SW 1271 (cell line): ENCODE measurements around the gene PRAMEF17.
"Not testable (repeated sequence)": the region's sequence is repeated elsewhere in the genome, so short reads cannot be mapped to it uniquely, and the experiment has no call there.

Experiments
- DNase-seq, 2 experiments: peaks; one replicate each; lab custom pipeline; 2025; lab: John Stamatoyannopoulos, UW

PRAMEF17 gene

DNA sequence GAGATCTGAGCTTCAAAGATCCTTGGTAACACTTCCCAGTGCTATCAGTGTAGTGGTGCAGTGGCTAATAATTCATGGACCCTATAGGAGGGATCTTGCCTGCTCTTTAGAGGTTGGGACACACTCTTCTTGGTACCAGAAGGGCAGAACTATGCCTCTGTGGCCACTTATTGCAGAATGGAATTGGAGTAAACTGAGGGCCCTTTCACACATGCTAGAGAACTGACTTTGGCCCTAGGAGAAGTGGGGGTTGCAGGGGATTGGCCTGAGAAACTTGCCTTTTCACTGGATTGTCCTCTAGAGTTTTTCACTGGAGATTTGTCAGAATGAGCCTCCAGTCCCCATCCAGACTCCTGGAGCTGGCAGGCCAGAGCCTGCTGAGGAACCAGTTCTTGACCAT lies at the start of gene PRAMEF17:
TSS of gene PRAMEF17 (plus strand) at position 301 of the 400 bp plus-strand sequence. CDS start at position 327, 26 bp downstream.
- not testable (repeated sequence) for DNase-seq

DNA sequence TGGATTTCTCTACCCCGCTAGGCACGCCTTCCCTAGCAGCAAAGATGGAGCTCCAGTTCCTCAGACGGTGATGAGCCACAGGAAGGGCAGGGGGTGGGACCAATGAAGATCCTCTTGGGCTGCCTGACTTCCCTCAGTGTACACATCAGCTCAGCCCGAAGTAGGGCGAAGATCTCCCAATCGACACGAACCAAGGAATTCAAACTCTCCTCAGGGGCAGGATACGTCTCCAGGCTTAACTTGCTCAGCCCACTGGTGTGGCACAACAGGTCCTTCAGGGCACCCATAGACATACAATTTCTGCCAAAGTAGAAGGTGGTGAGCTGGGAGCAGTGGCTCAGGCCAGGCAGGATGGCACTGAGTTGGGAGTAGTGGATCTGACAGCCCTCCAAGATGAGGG lies 46.9 kb upstream of the PRAMEF17 start:
- not testable (repeated sequence) for DNase-seq

GRCh38 chr1:13347034-13347433 lies 42.4 kb upstream of the PRAMEF17 start, which contains the start of gene PRAMEF14:
Gene PRAMEF14 (minus strand): TSS chr1:13347134. CDS start chr1:13345314, 1,820 bp downstream.
- DNase-seq = not testable (repeated sequence)

DNA sequence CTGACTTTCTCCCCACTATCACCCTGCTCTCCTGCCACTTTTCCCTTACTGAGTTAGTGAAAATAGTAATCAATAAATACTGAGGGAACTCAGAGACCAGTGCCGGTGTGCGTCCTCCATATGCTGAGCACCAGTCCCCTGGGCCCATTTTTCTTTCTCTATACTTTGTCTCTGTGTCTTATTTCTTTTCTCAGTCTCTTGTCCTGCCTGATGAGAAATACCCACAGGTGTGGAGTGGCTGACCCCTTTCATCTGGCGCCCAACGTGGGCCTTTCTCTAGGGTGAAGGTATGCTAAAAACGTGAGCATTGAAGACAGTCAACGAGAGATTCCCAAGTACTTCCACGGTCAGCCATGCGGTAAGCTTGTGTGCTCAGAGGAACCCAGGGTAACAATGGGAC lies 36.0 kb upstream of the PRAMEF17 start:
- not testable (repeated sequence) for DNase-seq

DNA sequence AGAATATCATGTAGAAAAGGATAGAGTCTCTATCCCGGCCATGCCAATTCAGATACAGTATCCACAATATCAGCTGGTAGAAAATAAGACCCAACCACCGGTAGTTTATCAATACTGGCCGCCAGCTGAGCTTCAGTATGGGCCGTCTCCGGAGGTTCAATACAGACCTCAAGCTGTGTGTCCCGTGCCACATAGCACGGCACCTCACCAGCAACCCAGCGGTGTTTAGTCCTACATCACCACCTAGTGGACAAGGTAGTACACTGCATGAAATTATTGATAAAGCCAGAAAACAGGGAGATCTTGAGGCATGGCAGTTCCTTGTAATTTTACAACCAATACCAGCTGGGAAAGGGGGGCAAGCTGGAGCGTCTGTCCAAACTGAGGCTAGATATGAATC lies 35.0 kb upstream of the PRAMEF17 start:
- not testable (repeated sequence) for DNase-seq

- DNase-seq = peak in 1 of 2 experiments; percentile 43
These were observed 32.7 kb upstream of the PRAMEF17 start for GRCh38 chr1:13356774-13357173.

DNA sequence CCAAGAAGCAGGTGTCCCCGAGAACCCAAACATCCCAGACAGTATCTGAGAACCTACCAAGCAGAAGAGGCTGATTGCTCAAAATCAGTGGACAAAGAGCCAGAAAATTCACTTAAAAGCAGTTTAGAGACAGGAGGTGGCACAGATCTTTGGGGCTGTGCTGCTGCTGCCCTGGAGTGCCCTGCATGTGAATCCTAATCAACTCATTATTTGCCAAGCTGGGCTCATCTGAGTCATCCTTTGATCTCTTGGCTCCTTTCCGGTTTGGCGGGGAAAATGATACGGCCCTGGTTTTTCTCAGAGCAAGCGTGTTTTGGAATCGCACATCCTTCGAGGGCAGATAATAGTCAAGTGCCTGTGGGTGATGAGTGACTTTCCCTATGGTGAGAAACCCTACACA lies 27.1 kb upstream of the PRAMEF17 start:
- not testable (repeated sequence) for DNase-seq

- DNase-seq = not testable (repeated sequence)
These were observed 24.5 kb upstream of the PRAMEF17 start for GRCh38 chr1:13364928-13365327.

GRCh38 chr1:13366536-13366935 lies 22.9 kb upstream of the PRAMEF17 start:
- not testable (repeated sequence) for DNase-seq

GRCh38 chr1:13368544-13368943 lies 20.9 kb upstream of the PRAMEF17 start:
- DNase-seq = not testable (repeated sequence)

GRCh38 chr1:13378983-13379382 lies 10.4 kb upstream of the PRAMEF17 start:
- not testable (repeated sequence) for DNase-seq

DNA sequence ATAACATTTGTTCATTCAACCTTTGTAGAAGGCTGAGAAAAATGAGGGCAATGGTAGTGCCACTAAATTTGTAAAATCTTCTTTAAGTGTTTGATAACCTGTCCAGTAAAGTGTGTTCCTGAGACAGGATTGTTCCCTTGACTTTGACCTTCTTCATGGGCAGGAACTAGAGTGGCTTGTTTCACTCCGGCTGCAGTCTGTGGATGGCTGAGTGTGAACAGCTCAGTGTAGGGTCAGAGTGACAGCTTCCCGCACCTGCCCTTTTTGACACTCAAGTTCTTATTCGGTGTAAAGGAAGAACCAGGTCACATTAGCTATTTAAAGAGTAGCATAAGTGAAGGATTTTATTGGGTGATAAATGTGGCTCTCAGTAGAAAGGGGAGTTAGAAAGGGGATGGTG lies 9.1 kb upstream of the PRAMEF17 start:
- DNase-seq = not testable (repeated sequence)

DNA sequence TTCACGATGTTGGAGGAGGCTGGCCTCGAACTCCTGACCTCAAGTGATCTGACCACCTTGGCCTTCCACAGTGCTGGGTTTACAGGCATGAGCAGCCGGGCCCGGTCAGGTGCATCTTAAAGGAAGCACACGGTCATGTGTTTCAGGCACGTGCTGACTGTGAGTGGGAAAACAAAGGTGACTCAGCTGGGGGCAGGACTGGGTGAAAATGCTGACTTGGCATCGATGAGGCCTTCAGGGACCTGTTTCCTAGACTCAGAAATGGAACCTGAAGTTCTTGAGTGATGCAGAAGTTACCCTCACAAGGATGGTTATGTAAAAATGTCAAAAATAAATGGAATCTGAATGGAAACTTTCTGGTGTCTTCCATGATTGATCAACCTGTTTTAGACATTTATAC lies 3.6 kb downstream of the PRAMEF17 start:
- not testable (repeated sequence) for DNase-seq

GRCh38 chr1:13394761-13395160 lies 5.3 kb downstream of the PRAMEF17 start:
- DNase-seq = not testable (repeated sequence)

DNA sequence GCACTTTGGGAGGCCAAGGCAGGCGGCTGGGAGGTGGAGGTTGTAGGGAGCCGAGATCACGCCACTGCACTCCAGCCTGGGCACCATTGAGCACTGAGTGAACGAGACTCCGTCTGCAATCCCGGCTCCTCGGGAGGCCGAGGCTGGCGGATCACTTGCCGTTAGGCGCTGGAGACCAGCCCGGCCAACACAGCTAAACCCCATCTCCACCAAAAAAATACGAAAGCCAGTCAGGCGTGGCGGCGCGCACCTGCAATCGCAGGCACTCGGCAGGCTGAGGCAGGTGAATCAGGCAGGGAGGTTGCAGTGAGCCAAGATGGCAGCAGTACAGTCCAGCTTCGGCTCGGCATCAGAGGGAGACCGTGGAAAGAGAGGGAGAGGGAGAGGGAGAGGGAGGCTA lies 5.9 kb downstream of the PRAMEF17 start:
- DNase-seq = not testable (repeated sequence)

DNA sequence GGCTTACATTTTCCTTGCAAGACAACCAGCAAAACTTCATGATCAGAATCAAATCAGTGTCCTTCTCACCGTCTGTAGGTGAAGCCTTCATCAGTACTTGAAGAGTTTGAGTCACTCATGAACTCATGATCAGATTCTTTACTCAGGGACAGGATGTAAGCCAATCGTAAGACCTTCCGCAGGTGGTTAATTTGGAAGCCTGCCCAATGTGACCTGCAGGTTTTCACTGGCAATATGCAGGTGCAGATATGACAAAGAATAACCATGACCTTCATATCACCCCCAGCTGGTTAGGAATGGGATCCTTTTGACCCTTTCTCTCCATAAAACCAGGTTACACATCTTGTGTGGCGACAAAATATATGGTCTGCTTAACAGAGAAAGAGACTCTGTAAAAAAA lies 18.4 kb downstream of the PRAMEF17 start:
- no peak for DNase-seq

- not testable (repeated sequence) for DNase-seq
These were observed 20.7 kb downstream of the PRAMEF17 start, which contains the start of gene PRAMEF20 for GRCh38 chr1:13410150-13410549. Gene PRAMEF20 (plus strand): TSS chr1:13410450. CDS start chr1:13416355, 5,905 bp downstream.

- no peak for DNase-seq
These were observed 41.1 kb downstream of the PRAMEF17 start for GRCh38 chr1:13430495-13430894.

GRCh38 chr1:13432251-13432650 lies 42.8 kb downstream of the PRAMEF17 start:
- no peak for DNase-seq

DNA sequence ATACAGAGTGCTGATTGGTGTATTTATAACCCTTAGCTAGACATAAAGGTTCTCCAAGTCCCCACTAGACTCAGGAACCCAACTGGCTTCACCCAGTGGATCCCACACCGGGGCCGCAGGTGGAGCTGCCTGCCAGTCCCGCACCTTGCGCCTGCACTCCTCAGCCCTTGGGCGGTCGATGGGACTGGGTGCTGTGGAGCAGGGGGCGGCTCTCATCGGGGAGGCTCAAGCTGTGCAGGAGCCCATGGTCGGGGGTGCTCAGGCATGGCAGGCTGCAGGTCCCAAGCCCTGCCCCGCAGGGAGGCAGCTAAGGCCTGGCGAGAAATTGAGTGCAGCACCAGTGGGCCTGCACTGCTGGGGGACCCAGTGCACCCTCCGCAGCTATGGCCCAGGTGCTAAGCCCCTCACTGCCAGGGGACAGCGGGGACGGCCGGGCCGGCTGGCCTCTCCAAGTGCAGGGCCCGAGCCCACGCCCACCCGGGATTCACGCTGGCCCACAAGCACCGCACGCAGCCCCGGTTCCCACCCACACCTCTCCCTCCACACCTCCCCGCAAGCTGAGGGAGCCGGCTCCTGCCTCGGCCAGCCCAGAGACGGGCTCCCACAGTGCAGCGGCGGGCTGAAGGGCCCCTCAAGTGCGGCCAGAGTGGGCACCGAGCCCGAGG lies 44.4 kb downstream of the PRAMEF17 start:
- not testable (repeated sequence) for DNase-seq

DNA sequence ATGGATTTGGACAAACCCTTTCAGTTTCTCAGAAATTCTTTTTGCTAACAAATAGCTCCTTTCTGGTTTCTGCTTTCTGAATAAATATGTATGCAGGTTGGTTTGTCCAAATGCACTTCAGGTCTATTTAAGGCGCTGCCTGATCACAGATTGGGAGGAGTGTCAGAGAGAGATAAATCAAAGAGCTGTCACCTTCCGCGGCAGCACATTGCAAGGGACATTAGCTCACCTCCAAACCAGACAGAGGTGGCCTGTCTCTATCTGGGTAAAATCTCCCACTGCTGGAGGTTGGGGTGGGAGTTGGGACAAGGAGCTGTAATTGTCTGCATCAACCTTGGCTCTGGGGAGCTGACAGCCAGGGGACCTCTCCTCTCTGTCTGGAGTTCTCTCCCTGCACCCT lies 46.0 kb downstream of the PRAMEF17 start:
- DNase-seq = no peak

GRCh38 chr1:13439104-13439783 lies 49.8 kb downstream of the PRAMEF17 start:
- not testable (repeated sequence) for DNase-seq
